Mucosa of rectum (tissue), 2 donors: ENCODE data around the gene LHX3.

Experiments
- H3K27ac ChIP-seq, 2 donors: one replicate each; pipeline ENCODE4 v1.7.0; 2013; ENCODE audit warnings: inconsistent platforms in 2 of 2, low read depth in 2 of 2, low read length in 2 of 2
- H3K27me3 ChIP-seq, 2 donors: one replicate each; pipeline ENCODE4 v1.7.0; 2013; ENCODE audit warnings: low read length in 2 of 2; ENCODE audit not compliant: control insufficient read depth in 2 of 2, insufficient read depth in 2 of 2
- H3K36me3 ChIP-seq, 2 donors: one replicate each; pipeline ENCODE4 v1.7.0; 2013; ENCODE audit warnings: low read length in 2 of 2; ENCODE audit not compliant: control insufficient read depth in 2 of 2, insufficient read depth in 2 of 2
- H3K4me1 ChIP-seq, 2 donors: one replicate each; pipeline ENCODE4 v1.7.0; 2013; ENCODE audit warnings: low read length in 2 of 2, mild to moderate bottlenecking in 1 of 2; ENCODE audit not compliant: control insufficient read depth in 2 of 2, insufficient read depth in 2 of 2
- H3K4me3 ChIP-seq, 2 donors: one replicate each; pipeline ENCODE4 v1.7.0; 2013; ENCODE audit warnings: low read length in 2 of 2
- H3K9ac ChIP-seq, 2 donors: one replicate each; pipeline ENCODE4 v1.7.0; 2013; ENCODE audit warnings: low read length in 2 of 2, low read depth in 1 of 2, mild to moderate bottlenecking in 1 of 2
- H3K9me3 ChIP-seq, 2 donors: one replicate each; pipeline ENCODE4 v1.7.0; 2013; ENCODE audit warnings: low read length in 2 of 2; ENCODE audit not compliant: control insufficient read depth in 2 of 2
- donor health status: healthy.
- donor health status: Normal muscosa, but diverticular disease.

The LHX3 gene

DNA sequence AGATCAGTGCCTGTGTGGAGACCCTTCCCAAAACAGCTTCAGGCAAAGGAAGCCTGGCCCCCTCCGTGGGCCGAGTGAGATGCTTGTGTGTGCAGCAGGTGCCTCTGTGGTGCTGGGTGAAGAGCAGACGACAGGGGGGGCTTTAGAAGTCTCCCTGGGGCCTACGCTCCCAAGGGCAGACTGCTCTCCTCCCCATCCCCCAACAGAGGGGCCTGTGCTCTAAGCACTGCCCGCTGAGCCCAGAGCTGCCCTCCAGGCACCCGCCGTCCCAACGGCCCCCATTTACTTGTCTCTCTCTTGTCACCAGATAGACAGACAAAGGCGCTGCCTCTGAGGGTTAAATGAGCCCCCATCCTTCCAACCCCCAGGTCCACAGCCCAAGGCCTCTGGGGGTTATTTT lies 2.7 kb upstream of the LHX3 start:
- no peak overlapping the region for H3K4me3 ChIP-seq
- H3K36me3 ChIP-seq = peaks cover 6% of the 10 kb centered on the region in 2 donors
- no peaks in the 10 kb centered on the region for H3K4me1 ChIP-seq

DNA sequence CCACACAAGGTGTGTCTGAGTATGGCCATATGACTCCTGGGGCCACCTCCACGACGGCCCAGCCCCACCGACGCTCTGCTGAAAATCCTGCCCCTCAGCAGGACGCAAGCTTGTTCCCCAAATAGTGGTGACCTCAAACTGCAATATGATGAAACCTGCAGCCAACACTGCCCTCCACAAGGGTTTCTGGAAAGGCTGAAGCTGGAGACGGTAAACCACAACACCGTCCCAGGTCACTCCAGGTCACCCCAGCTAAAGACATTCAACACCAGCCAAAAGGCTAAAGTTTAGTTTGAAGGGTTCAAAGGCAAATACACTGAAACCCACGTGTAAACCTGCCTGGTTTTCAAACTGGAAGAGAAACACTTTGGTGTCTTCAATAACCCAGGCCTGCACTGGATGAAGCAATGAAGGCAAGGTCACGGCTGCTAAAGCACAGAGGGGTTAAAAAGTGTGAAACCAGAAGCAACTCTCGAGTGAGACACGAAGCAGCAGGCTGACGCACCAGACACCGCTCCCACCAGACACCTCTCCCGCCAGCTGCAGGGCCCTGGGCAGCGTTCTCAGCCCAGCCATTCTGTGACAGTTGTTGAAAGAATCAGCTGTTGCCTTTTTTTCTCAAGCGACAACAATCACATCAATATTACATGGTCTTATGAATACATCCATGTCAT lies 1.8 kb upstream of the LHX3 start:
- no peak overlapping the region for H3K4me3 ChIP-seq
- peaks cover 6% of the 10 kb centered on the region in 2 donors for H3K36me3 ChIP-seq
- H3K4me1 ChIP-seq = no peaks in the 10 kb centered on the region

More for the DNA sequence above, 2.7 kb upstream of the LHX3 start:
- Histone ChIP-seq H3K9me3 (no peaks in the 10 kb centered on the region), H3K27me3 (peaks cover 9 to 18% of the 10 kb centered on the region in 2 donors), H3K27ac (no peak overlapping the region), H3K9ac (no peak overlapping the region)

DNA sequence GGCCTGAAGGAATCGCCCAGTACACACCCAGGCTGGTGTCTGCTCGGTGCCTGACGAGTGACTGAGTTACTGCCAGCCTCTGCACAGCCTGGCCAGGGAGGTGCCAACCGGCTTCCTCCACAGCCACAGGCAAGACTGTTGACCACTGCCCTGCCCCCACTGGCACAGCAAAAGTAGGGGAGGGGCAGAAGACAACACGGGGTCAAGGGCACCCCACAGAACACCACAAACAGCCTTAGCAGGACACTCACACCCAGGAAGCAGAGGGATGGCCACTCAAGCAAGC lies 722 bp upstream of the LHX3 start:
- Histone ChIP-seq H3K36me3 (peaks cover 0 to 2% of the 10 kb centered on the region in 2 donors), H3K27me3 (peaks cover 19 to 32% of the 10 kb centered on the region in 2 donors), H3K27ac (no peak overlapping the region), H3K4me1 (no peaks in the 10 kb centered on the region), H3K4me3 (no peak overlapping the region), H3K9me3 (no peaks in the 10 kb centered on the region), H3K9ac (no peak overlapping the region)

More for the DNA sequence above, 1.8 kb upstream of the LHX3 start:
- H3K9me3 ChIP-seq = no peaks in the 10 kb centered on the region
- H3K27me3 ChIP-seq = peaks cover 11 to 21% of the 10 kb centered on the region in 2 donors
- H3K9ac ChIP-seq = no peak overlapping the region
- H3K27ac ChIP-seq = no peak overlapping the region

DNA sequence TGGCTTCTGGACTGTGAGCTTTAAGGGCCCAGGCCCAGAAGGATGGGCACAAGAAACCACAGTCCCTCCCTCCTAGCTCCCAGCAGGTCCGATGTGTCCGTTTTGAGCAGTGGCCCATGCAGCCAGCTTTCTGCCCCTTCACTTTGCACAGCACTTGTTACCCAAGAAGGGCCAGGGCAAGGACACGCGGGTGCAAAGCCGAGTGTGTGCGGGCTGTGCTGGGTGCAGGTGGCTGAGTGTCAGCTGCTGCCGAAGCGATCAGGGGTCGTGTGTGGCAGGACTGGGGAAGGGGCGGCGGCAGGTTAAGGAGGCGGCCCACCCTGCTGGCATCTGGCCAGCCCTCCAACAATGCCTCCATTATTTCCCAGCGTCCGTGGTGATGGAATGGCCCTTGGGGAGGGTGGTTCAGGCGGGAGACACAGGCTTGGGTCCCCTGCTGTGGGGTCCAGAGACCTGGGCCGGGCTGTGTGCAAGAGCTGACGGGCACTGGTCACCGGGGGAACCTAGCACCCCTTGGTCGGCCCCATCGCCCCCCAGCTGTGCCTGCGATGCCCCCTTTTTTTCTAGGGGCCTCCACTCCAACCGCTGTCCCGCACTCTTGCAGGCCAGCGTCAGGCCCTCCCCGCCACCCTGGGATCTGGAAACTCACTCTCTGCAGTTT lies 653 bp downstream of the LHX3 start:
- H3K4me3 ChIP-seq = no peak overlapping the region
- H3K9me3 ChIP-seq = no peaks in the 10 kb centered on the region
- H3K27ac ChIP-seq = no peak overlapping the region
- no peaks in the 10 kb centered on the region for H3K4me1 ChIP-seq
- H3K9ac ChIP-seq = no peak overlapping the region
- peaks cover 0 to 2% of the 10 kb centered on the region in 2 donors for H3K36me3 ChIP-seq
- H3K27me3 ChIP-seq = peaks cover 31 to 45% of the 10 kb centered on the region in 2 donors

GRCh38 chr9:136203408-136204144 lies 1.4 kb downstream of the LHX3 start:
- Histone ChIP-seq H3K27ac (no peak overlapping the region), H3K27me3 (peaks cover 31 to 46% of the 10 kb centered on the region in 2 donors), H3K4me1 (no peaks in the 10 kb centered on the region), H3K4me3 (no peak overlapping the region), H3K36me3 (peaks cover 0 to 2% of the 10 kb centered on the region in 2 donors), H3K9ac (no peak overlapping the region), H3K9me3 (no peaks in the 10 kb centered on the region)

DNA sequence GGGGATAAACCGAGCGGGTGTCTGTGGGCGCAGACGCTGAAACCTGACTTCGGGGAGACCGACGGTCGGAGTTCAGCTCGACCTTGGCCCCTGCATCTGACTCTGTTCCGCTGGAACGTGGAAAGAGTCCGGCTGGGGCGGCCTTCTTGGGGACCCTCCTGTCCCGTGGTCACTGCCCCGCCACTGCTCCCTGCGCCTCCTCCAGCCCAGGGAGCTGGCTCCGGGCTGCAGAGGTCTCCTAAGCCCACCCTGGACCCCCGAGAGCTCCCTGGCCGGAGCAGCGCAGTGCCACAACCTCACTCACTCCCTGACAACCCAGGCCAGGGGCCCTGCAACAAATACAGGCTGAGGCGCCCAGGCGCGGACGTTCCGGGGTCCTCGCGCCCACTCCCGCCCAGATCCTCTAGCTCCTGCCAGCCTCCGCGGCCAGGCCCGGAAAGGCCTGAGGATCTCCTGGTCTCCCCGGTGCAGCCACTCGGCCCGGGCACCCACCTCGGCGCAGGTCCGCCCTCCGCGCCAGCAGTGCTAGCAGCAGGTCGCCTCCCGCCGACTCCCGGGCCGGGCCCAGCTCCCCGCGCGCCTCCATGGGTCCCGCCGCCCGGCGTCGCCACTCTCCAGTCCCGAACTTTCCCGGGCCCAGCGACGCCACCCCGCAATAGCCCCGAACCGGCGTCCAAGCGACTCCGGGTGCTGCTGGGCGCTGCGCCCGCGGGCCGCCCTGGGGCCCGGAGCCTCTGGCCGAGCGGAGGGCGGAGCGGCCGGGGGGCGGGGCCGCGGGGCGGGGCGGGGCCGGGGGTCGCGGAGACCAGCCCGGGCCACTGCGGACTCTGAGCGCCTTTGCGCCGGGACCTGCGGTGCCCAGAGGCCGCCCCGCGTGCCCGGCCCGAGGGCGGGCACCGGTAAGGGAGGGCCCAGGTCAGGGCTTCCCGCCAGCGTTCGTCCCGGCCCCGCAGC lies 2.2 kb downstream of the LHX3 start:
- Histone ChIP-seq H3K4me3 (no peak overlapping the region), H3K4me1 (no peaks in the 10 kb centered on the region), H3K27me3 (peaks cover 35 to 52% of the 10 kb centered on the region in 2 donors), H3K9me3 (no peaks in the 10 kb centered on the region), H3K9ac (no peak overlapping the region), H3K36me3 (no peaks in the 10 kb centered on the region), H3K27ac (no peak overlapping the region)

DNA sequence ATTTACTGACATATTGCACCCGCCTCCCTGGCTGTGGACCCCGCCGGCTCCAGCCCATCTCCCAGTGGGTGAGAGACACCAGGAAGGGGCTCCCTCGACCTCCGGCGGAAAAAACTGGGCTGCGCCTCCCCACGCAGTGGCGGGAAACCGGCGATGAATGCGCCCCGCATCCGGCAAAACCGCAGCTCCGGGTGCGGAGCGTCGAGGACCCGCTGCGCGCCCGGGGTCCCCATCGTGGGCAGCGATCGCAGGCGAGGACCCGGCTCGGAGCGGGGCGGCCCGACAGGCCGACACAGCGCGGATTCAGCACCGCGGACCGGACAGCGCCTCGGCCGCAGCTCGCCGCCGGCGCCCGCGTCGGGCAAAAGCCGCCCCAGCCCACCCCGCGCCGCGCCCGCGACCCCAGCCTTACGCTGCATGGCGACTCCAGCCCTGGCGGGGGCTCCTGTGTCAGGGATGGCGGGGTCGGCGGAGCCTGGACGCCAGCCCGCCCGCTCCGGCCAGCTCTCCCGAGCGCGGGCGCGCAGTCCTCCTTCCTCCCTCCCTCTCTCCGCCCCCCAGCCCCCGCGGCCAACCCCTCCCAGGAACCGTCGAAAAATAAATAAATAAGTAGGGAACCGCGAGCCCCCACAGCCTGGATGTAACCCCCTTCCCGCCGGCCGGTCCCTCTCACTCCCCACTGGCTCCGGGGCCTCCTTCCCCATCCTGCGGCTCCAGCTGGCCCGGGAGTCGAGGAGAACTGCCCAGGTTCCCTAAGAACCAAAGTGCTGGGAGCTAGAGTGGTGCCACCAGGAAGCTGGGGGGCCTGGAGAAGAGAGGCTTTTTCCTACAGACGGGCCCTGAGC lies 3.1 kb downstream of the LHX3 start:
- Histone ChIP-seq H3K27ac (no peak overlapping the region), H3K9ac (no peak overlapping the region), H3K9me3 (no peaks in the 10 kb centered on the region), H3K4me3 (no peak overlapping the region), H3K27me3 (peaks cover 39 to 59% of the 10 kb centered on the region in 2 donors), H3K36me3 (no peaks in the 10 kb centered on the region), H3K4me1 (no peaks in the 10 kb centered on the region)

- no peaks in the 10 kb centered on the region for H3K4me1 ChIP-seq
- H3K4me3 ChIP-seq = no peak overlapping the region
- H3K27me3 ChIP-seq = peaks cover 43 to 65% of the 10 kb centered on the region in 2 donors
- no peaks in the 10 kb centered on the region for H3K36me3 ChIP-seq
- no peak overlapping the region for H3K9ac ChIP-seq
- no peaks in the 10 kb centered on the region for H3K9me3 ChIP-seq
- no peak overlapping the region for H3K27ac ChIP-seq
Measured at GRCh38 chr9:136201174-136201573, 3.8 kb downstream of the LHX3 start.

GRCh38 chr9:136200424-136200823 lies 4.5 kb downstream of the LHX3 start:
- Histone ChIP-seq H3K4me1 (no peaks in the 10 kb centered on the region), H3K9ac (no peak overlapping the region), H3K27ac (no peak overlapping the region), H3K27me3 (peaks cover 46 to 71% of the 10 kb centered on the region in 2 donors), H3K9me3 (no peaks in the 10 kb centered on the region), H3K36me3 (no peaks in the 10 kb centered on the region), H3K4me3 (no peak overlapping the region)
